Neutrophil (primary cell): ENCODE results near the gene SHISA3.

Source experiments
- H3K27ac ChIP-seq: fragments of 200-600 bp; sonication (generic); 2 replicates; pipeline ENCODE4 v1.5.1; 2016; ENCODE audit warnings: mild to moderate bottlenecking, moderate library complexity
- H3K27me3 ChIP-seq: fragments of 200-600 bp; sonication (generic); 2 replicates; pipeline ENCODE4 v1.6.0; 2016; ENCODE audit warnings: mild to moderate bottlenecking
- H3K36me3 ChIP-seq: fragments of 200-600 bp; sonication (generic); 2 replicates; pipeline ENCODE4 v1.5.1; 2017
- H3K4me1 ChIP-seq, 2 experiments: fragments of 200-600 bp in 1 of 2; sonication (generic) in 1 of 2; 1 replicate in 1 of 2; 2 replicates in 1 of 2; pipeline versions ENCODE4 v1.5.1 to v1.6.1; 2013 to 2016; ENCODE audit warnings: low read depth in 1 of 2, low read length in 1 of 2, mild to moderate bottlenecking in 1 of 2, moderate library complexity in 1 of 2; ENCODE audit not compliant: control insufficient read depth in 1 of 2, insufficient read depth in 1 of 2
- H3K4me3 ChIP-seq, 2 experiments: fragments of 200-600 bp in 1 of 2; sonication (generic) in 1 of 2; 1 replicate in 1 of 2; 2 replicates in 1 of 2; pipeline ENCODE4 v1.5.1; 2013 to 2016; ENCODE audit warnings: low read depth in 1 of 2, low read length in 1 of 2, mild to moderate bottlenecking in 1 of 2, moderate library complexity in 1 of 2
- H3K9me3 ChIP-seq: fragments of 200-600 bp; sonication (generic); 2 replicates; pipeline ENCODE4 v1.5.1; 2016
- TF ChIP-seq, protein P1 (sequence below): fragments of 200-600 bp; sonication (generic); IDR thresholded peaks from 2 replicates; pipeline ENCODE4 v1.5.1; 2016; ENCODE audit warnings: antibody characterized with exemption

Gene SHISA3

DNA sequence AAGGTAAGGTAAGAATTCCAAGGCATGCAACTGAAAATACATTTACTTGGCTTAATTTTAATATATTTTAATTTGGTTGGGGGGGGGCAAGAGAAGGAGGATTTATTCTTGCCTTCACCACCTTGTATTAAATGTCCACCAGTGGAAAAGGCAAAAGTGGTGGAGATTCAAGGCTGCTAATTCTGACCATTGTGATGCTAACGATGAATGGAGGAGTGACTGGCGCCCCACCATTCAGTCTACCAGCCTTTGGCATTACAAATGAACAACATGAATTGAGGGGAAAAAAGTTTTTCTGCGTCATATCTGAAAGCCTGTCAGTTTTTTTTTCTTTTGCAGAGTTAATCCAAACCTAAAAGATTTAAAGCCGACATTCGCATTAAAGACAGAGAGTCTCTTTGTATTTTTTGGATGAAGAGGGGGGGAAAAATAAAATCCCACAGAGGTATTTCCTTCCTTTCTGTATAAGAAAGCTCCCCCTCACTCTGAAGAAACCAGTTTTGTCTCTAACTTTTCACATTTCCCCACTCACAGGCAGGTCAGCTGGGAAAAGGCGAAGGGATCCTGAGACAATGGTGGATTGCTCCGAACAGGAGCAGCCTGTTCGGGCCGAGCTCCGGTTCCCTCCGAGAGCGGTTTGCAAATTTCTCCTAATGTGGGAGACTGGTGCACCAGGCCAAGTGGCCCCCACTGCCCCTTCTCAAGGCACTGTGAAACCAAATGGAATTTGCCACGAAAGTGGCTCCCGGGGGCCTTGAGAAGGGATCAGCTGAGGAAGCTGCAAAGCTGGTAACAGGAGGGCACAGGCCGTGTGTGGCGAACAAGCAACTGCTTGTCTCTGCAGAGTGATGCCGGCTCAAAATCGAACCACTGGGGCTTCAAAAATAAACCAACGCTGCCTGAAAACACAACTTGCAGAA is 28.1 kb downstream of the SHISA3 start:
- H3K4me1 ChIP-seq = no peaks in the 10 kb centered on the region
- no peaks in the 10 kb centered on the region for H3K9me3 ChIP-seq
- H3K27ac ChIP-seq = no peak overlapping the region
- TF ChIP-seq, protein P1, sequence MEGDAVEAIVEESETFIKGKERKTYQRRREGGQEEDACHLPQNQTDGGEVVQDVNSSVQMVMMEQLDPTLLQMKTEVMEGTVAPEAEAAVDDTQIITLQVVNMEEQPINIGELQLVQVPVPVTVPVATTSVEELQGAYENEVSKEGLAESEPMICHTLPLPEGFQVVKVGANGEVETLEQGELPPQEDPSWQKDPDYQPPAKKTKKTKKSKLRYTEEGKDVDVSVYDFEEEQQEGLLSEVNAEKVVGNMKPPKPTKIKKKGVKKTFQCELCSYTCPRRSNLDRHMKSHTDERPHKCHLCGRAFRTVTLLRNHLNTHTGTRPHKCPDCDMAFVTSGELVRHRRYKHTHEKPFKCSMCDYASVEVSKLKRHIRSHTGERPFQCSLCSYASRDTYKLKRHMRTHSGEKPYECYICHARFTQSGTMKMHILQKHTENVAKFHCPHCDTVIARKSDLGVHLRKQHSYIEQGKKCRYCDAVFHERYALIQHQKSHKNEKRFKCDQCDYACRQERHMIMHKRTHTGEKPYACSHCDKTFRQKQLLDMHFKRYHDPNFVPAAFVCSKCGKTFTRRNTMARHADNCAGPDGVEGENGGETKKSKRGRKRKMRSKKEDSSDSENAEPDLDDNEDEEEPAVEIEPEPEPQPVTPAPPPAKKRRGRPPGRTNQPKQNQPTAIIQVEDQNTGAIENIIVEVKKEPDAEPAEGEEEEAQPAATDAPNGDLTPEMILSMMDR = no peak
- peaks cover 66% of the 10 kb centered on the region for H3K36me3 ChIP-seq
- H3K27me3 ChIP-seq = no peaks in the 10 kb centered on the region
- no peak overlapping the region for H3K4me3 ChIP-seq

DNA sequence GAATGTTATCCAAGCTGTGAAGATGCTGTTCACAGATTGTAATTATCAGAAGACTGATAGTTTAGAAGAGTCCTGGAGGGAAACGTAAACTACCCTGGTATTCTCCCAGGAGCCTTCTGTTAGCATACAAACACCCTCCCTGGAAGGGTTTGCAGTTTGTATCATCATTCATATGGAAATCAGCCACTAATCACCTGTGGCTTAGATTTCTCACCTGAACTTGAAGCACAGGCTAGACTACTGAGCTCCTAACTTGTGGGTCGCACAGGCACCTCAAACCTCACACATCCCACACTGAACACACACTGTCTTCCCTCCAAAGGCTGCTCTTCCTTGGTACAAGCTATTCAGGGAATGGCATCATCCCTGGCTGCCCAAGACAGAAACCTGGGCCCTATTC is 30.7 kb downstream of the SHISA3 start:
- no peaks in the 10 kb centered on the region for H3K4me1 ChIP-seq
- H3K4me3 ChIP-seq = no peak overlapping the region
- H3K9me3 ChIP-seq = no peaks in the 10 kb centered on the region
- no peaks in the 10 kb centered on the region for H3K27me3 ChIP-seq
- peaks cover 54% of the 10 kb centered on the region for H3K36me3 ChIP-seq
- H3K27ac ChIP-seq = no peak overlapping the region
- TF ChIP-seq, protein P1 = no peak

DNA sequence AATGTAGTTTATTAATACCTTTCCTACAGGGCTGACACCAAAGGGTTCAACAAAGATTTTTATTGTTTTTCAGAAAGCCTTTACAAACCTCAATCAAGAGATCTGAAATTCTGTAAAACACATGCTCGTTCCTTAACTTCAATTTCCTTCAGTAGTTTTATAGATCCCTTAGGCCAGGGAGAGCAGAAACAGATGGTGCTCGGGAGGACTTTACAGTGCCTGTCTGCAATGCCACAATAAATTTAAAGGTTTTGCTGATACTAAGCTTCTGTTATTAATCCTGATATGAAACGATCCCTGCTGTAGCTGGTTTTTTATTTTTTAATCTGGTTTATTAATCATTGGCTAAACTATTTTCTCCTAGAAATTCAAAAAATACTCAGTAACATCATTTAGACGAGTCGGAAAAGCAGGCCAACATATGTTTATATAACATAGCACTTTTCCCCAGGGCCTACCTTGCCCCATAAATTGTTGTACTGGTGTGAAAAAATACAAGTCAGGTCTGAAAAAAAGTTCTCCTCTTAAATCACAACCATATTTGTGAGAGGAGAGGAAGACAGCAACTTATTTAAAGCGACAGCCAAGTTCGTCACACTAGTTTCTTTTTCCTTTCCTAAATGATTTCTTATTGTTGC is 39.8 kb downstream of the SHISA3 start:
- peaks cover 85% of the 10 kb centered on the region for H3K36me3 ChIP-seq
- no peak overlapping the region for H3K27ac ChIP-seq
- no peak overlapping the region for H3K4me3 ChIP-seq
- TF ChIP-seq, protein P1 = no peak
- no peaks in the 10 kb centered on the region for H3K9me3 ChIP-seq
- H3K4me1 ChIP-seq = no peaks in the 10 kb centered on the region
- H3K27me3 ChIP-seq = no peaks in the 10 kb centered on the region

DNA sequence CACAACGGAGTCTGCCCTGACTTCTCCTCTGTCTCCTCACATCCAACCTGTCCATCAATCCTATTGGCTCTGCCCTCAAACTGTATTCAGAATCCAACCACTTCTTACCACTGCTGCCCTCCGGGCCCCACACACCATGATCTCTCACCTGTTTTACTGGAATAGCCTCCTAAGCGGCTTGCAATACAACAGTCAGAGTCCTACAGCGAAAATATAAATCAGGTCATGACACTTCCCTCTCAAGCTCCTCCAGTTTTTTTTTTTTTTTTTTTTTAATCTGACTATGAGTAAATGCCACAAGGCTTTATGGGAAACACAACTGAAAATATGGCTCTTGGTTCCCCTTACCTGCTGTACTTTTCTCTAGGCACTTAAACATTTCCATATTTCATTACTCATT is 42.8 kb downstream of the SHISA3 start:
- no peak overlapping the region for H3K27ac ChIP-seq
- no peaks in the 10 kb centered on the region for H3K27me3 ChIP-seq
- H3K4me3 ChIP-seq = no peak overlapping the region
- H3K9me3 ChIP-seq = no peaks in the 10 kb centered on the region
- TF ChIP-seq, protein P1 = no peak
- H3K36me3 ChIP-seq = peaks cover 94% of the 10 kb centered on the region
- no peaks in the 10 kb centered on the region for H3K4me1 ChIP-seq

DNA sequence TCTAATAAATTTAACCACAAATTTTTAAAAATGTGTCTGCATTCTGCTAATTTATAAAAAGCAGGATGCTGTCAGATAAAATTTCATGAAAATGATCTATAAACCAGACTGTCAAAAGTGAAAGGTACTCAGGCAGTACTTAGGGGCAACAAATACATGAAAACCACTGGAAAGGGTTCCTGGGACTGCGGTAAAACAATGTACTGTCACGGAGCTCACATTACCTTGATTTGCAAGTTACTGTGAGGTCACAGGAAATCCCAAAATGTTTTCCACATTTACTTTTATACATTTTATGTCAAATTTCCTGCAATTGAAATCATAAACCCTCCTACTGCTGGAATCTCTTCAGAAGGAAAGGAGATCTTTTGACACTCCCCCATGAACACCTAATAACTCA is 45.3 kb downstream of the SHISA3 start:
- Histone ChIP-seq H3K4me1 (no peaks in the 10 kb centered on the region), H3K4me3 (no peak overlapping the region), H3K36me3 (peaks cover 86% of the 10 kb centered on the region), H3K9me3 (no peaks in the 10 kb centered on the region), H3K27ac (no peak overlapping the region), H3K27me3 (no peaks in the 10 kb centered on the region)
- TF ChIP-seq, protein P1 = no peak
